ENCODE results near the gene FBP1.

- TF ChIP-seq REST (IDR thresholded peaks at IDR 0.05; ENCODE audit: insufficient read depth in 1 of 2, low read depth in 2 of 2, low read length in 2 of 2): no peak
- no peak for TF ChIP-seq POLR2AphosphoS5 (IDR thresholded peaks at IDR 0.05; ENCODE audit: low read depth, low read length)
- no peak for TF ChIP-seq FOXP2 (optimal IDR thresholded peaks at IDR 0.05; ENCODE audit: borderline replicate concordance, extremely low read depth, extremely low read length, insufficient read depth)
- TF ChIP-seq TAF1 (IDR thresholded peaks at IDR 0.05; ENCODE audit: borderline replicate concordance, insufficient read depth, low read length): no peak
These were observed 33.6 kb upstream of the FBP1 start for GRCh38 chr9:94672811-94673487.
